ENCODE data around the gene CLEC16A. TPM values are rescaled to one million over a fixed set of nuclear protein-coding genes. Genes with fewer than 3 reads are reported as not detected.
A peak's percentile ranks its signal among the peaks of the same experiment; 100 is the strongest.

The CLEC16A gene
- total and polyA plus RNA-seq, 9 of the 15 experiments (the other 6 are each of a cell fraction or from before 2014, with no cell fraction given), result 1.00 to 22.3 (median 10.0) TPM

- no peak for TF ChIP-seq MCM7 (IDR thresholded peaks at IDR 0.05)
- no peak for TF ChIP-seq PURB (CRISPR knock-in tag; IDR thresholded peaks at IDR 0.05; ENCODE audit: low read depth)
- TF ChIP-seq NFRKB (IDR thresholded peaks at IDR 0.05; ENCODE audit: low read depth), result peak; percentile 29; the same call in 1 of the 2 replicates
- TF ChIP-seq ZBTB33 (CRISPR knock-in tag; IDR thresholded peaks at IDR 0.05), result peak; percentile 34; the same call in 1 of the 2 replicates
- TF ChIP-seq POLR3G (IDR thresholded peaks at IDR 0.05; ENCODE audit: extremely low read depth, insufficient read length, insufficient replicate concordance), result no peak
- peak; percentile 92 for TF ChIP-seq FOXM1 (IDR thresholded peaks at IDR 0.05; ENCODE audit: low read depth)
- TF ChIP-seq FOXM1 (CRISPR knock-in tag; IDR thresholded peaks at IDR 0.05; ENCODE audit: low read depth), result no peak
- peak; percentile 55 for TF ChIP-seq ZNF384 (IDR thresholded peaks at IDR 0.05; ENCODE audit: low read depth, low read length)
- TF ChIP-seq ZEB2 (IDR thresholded peaks at IDR 0.05), result peak; percentile 96
- peak; percentile 49 for TF ChIP-seq CREB3L1 (IDR thresholded peaks at IDR 0.05; ENCODE audit: borderline replicate concordance, low read depth)
- TF ChIP-seq ILK (tag; IDR thresholded peaks at IDR 0.05; ENCODE audit: borderline replicate concordance, low read depth), result no peak
- TF ChIP-seq DMBX1 (CRISPR knock-in tag; IDR thresholded peaks at IDR 0.05; ENCODE audit: borderline replicate concordance), result peak; percentile 92
- no peak for TF ChIP-seq NR2C2 (CRISPR knock-in tag; IDR thresholded peaks at IDR 0.05)
- peak; percentile 81 for TF ChIP-seq NR2C2 (tag; IDR thresholded peaks at IDR 0.05)
- no peak for TF ChIP-seq ZNF655 (CRISPR knock-in tag; IDR thresholded peaks at IDR 0.05)
- TF ChIP-seq ZNF311 (CRISPR knock-in tag; IDR thresholded peaks at IDR 0.05), result 0 out of 2 replicates have a peak, but pooled peaks have one; percentile 21
- peak; percentile 40 for TF ChIP-seq PHF20 (IDR thresholded peaks at IDR 0.05; ENCODE audit: partially characterized antibody)
- 0 out of 2 replicates have a peak, but pooled peaks have one; percentile 1 for TF ChIP-seq ZNF444 (CRISPR knock-in tag; IDR thresholded peaks at IDR 0.05)
- TF ChIP-seq ZNF197 (CRISPR knock-in tag; IDR thresholded peaks at IDR 0.05; ENCODE audit: low read depth), result 0 out of 2 replicates have a peak, but pooled peaks have one; percentile 71
Observed at GRCh38 chr16:10972108-10972818, 27.9 kb downstream of the CLEC16A start (continued).

Measured in K562 (cell line).